Right atrium auricular region (tissue), 2 donors: Measurements from ENCODE around the gene SCMH1. TPM values are rescaled to one million over a fixed set of nuclear protein-coding genes. Genes with fewer than 3 reads are reported as not detected.

Source experiments
- DNase-seq: peaks from one replicate; pipeline ENCODE4 v3.0.0-alpha.2; 2019; ENCODE audit warnings: low spot score
- H3K27ac ChIP-seq, 2 donors: fragments of 200-600 bp; sonication (generic); 1 replicate in 1 of 2; 2 replicates in 1 of 2; pipeline ENCODE4 v1.5.1; 2016 to 2019
- H3K27me3 ChIP-seq, 2 donors: fragments of 200-600 bp; sonication (generic); one replicate each; pipeline versions ENCODE4 v1.5.1 to v1.6.0; 2017 to 2019
- H3K36me3 ChIP-seq: fragments of 200-600 bp; sonication (generic); one replicate; pipeline ENCODE4 v1.5.1; 2016
- H3K4me1 ChIP-seq, 2 donors: fragments of 200-600 bp; sonication (generic); one replicate each; pipeline versions ENCODE4 v1.5.1 to v1.6.0; 2017 to 2019
- H3K4me3 ChIP-seq, 2 donors: fragments of 200-600 bp; sonication (generic); 1 replicate in 1 of 2; 2 replicates in 1 of 2; pipeline ENCODE4 v1.5.1; 2017 to 2019; ENCODE audit warnings: mild to moderate bottlenecking in 1 of 2, moderate library complexity in 1 of 2
- H3K9me3 ChIP-seq, 2 donors: fragments of 200-600 bp; sonication (generic); one replicate each; pipeline ENCODE4 v1.5.1; 2019
- CTCF ChIP-seq, 2 donors: fragments of 200-600 bp; sonication (generic); IDR thresholded peaks; one replicate each; pipeline ENCODE4 v1.5.1; 2019; ENCODE audit warnings: antibody characterized with exemption in 2 of 2
- total RNA-seq, 2 donors: library from RNA; depleted of rRNA; stranded (reverse); fragments of >200 nt; gene quantifications; one replicate each; pipeline ENCODE4 v1.1.0, GENCODE V29; 2016

The SCMH1 gene
- total RNA-seq, 2 donors from 2014 or later = 50.1 to 62.5 TPM

- DNase-seq = no peak
- Histone ChIP-seq H3K9me3 (no peaks in the 10 kb centered on the region), H3K27ac (no peak overlapping the region), H3K27me3 (no peaks in the 10 kb centered on the region), H3K4me1 (peaks cover 0 to 9% of the 10 kb centered on the region in 2 donors), H3K36me3 (peaks cover 28% of the 10 kb centered on the region), H3K4me3 (no peak overlapping the region)
- no peak for TF ChIP-seq CTCF (IDR thresholded peaks at IDR 0.05)
Observed at GRCh38 chr1:41051022-41051421, 191.1 kb downstream of the SCMH1 start.

- H3K4me3 ChIP-seq = no peak overlapping the region
- no peak for DNase-seq
- H3K9me3 ChIP-seq = no peaks in the 10 kb centered on the region
- H3K27me3 ChIP-seq = no peaks in the 10 kb centered on the region
- TF ChIP-seq CTCF (IDR thresholded peaks at IDR 0.05) = no peak
- H3K36me3 ChIP-seq = peaks cover 17% of the 10 kb centered on the region
- no peak overlapping the region for H3K27ac ChIP-seq
- H3K4me1 ChIP-seq = peaks cover 0 to 26% of the 10 kb centered on the region in 2 donors
Observed at GRCh38 chr1:41048540-41048939, 193.6 kb downstream of the SCMH1 start.

- H3K4me1 ChIP-seq = peaks cover 0 to 26% of the 10 kb centered on the region in 2 donors
- no peak for TF ChIP-seq CTCF (IDR thresholded peaks at IDR 0.05)
- H3K27me3 ChIP-seq = no peaks in the 10 kb centered on the region
- H3K27ac ChIP-seq = peak overlapping the region; percentile 73 to 82
- no peak overlapping the region for H3K4me3 ChIP-seq
- no peak for DNase-seq
- H3K36me3 ChIP-seq = peaks cover 26% of the 10 kb centered on the region
- no peaks in the 10 kb centered on the region for H3K9me3 ChIP-seq
Observed at GRCh38 chr1:41046347-41046775, 195.7 kb downstream of the SCMH1 start.

GRCh38 chr1:41045740-41046139, 196.4 kb downstream of the SCMH1 start:
- Histone ChIP-seq H3K27ac (peak overlapping the region; percentile 73 to 82), H3K36me3 (peaks cover 26% of the 10 kb centered on the region), H3K4me1 (peaks cover 0 to 26% of the 10 kb centered on the region in 2 donors), H3K27me3 (no peaks in the 10 kb centered on the region), H3K9me3 (no peaks in the 10 kb centered on the region), H3K4me3 (no peak overlapping the region)
- TF ChIP-seq CTCF (IDR thresholded peaks at IDR 0.05) = no peak
- DNase-seq = peak; percentile 84

GRCh38 chr1:41044187-41044586, 197.9 kb downstream of the SCMH1 start:
- Histone ChIP-seq H3K36me3 (peaks cover 36% of the 10 kb centered on the region), H3K27me3 (no peaks in the 10 kb centered on the region), H3K9me3 (no peaks in the 10 kb centered on the region), H3K4me1 (peaks cover 0 to 26% of the 10 kb centered on the region in 2 donors), H3K4me3 (no peak overlapping the region), H3K27ac (no peak overlapping the region)
- no peak for DNase-seq
- TF ChIP-seq CTCF (IDR thresholded peaks at IDR 0.05) = no peak

GRCh38 chr1:41041614-41042270, 200.4 kb downstream of the SCMH1 start:
- DNase-seq = no peak
- Histone ChIP-seq H3K36me3 (peaks cover 40% of the 10 kb centered on the region), H3K9me3 (no peaks in the 10 kb centered on the region), H3K27ac (no peak overlapping the region), H3K4me1 (peaks cover 0 to 25% of the 10 kb centered on the region in 2 donors), H3K4me3 (no peak overlapping the region), H3K27me3 (no peaks in the 10 kb centered on the region)
- no peak for TF ChIP-seq CTCF (IDR thresholded peaks at IDR 0.05)
